Measurements from ENCODE around the gene MVB12B.

DNA sequence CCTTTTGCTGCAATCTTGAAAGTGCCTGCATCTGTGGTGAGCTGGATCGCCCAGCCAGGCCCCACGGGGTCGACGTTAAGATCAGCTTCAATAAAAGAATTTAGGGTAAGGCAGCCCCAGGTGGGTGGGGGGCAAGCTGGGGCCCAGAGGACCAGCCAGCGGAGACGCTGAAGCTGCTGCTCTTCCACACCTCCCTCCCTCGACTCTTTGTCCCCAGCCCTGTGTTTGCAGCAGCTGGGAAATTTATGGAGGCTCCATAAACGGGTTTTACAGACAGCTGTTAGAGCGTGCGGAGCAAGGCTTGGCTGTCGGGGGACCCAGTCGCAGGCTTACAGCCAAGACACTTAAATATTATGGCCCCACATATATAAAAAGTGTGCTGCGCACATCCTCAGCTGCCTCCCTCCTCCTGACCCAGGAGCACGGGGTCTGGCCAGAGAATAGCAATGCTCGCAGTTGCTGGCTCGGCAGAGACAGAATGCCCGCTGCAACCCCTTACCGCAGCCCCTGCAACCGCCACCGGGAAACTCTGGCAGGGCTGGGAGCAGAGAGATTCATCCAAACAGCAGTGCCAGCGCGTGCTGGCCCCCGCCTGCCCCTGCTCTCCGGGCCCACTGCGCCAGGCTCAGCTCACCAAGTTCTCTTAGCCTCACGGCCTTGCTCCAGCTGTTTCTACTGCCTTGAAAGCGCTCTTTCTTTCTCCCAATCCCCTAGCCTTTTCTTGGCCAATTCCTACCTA, 28.4 kb upstream of the MVB12B start:
- no peak for TF ChIP-seq POLR2A (IDR thresholded peaks at IDR 0.05)
- TF ChIP-seq, protein P1, sequence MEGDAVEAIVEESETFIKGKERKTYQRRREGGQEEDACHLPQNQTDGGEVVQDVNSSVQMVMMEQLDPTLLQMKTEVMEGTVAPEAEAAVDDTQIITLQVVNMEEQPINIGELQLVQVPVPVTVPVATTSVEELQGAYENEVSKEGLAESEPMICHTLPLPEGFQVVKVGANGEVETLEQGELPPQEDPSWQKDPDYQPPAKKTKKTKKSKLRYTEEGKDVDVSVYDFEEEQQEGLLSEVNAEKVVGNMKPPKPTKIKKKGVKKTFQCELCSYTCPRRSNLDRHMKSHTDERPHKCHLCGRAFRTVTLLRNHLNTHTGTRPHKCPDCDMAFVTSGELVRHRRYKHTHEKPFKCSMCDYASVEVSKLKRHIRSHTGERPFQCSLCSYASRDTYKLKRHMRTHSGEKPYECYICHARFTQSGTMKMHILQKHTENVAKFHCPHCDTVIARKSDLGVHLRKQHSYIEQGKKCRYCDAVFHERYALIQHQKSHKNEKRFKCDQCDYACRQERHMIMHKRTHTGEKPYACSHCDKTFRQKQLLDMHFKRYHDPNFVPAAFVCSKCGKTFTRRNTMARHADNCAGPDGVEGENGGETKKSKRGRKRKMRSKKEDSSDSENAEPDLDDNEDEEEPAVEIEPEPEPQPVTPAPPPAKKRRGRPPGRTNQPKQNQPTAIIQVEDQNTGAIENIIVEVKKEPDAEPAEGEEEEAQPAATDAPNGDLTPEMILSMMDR (IDR thresholded peaks at IDR 0.05), result no peak

All from Peyer's patch (tissue), 4 donors.